Skeletal muscle satellite cell (primary cell): ENCODE measurements around the gene CIB1.

Experiments
- H3K27me3 ChIP-seq: 2 replicates; pipeline ENCODE4 v1.7.0; 2013; ENCODE audit warnings: low read length; ENCODE audit not compliant: control insufficient read depth, insufficient read depth
- H3K36me3 ChIP-seq: 2 replicates; pipeline ENCODE4 v1.7.0; 2013; ENCODE audit warnings: mild to moderate bottlenecking, control low read depth, low read length; ENCODE audit not compliant: insufficient read depth
- H3K4me1 ChIP-seq: 2 replicates; pipeline ENCODE4 v1.7.0; 2013; ENCODE audit warnings: low read length; ENCODE audit not compliant: control insufficient read depth, insufficient read depth
- H3K4me2 ChIP-seq: 2 replicates; pipeline ENCODE4 v1.7.0; 2013; ENCODE audit warnings: mild to moderate bottlenecking, low read length
- H3K4me3 ChIP-seq: 2 replicates; pipeline ENCODE4 v1.7.0; 2013; ENCODE audit warnings: low read length
- H3K9ac ChIP-seq: 2 replicates; pipeline ENCODE4 v1.7.0; 2013; ENCODE audit warnings: mild to moderate bottlenecking, low read depth, low read length, moderate library complexity
- H3K9me3 ChIP-seq: replicated peaks from 2 replicates; pipeline ENCODE4 v1.7.0; 2013; ENCODE audit warnings: mild to moderate bottlenecking, control low read depth, low read length

The CIB1 gene

GRCh38 chr15:90201944-90202375, 31.8 kb downstream of the CIB1 start:
- peaks cover 26% of the 10 kb centered on the region for H3K4me1 ChIP-seq
- peak overlapping the region; percentile 78 for H3K9ac ChIP-seq
- H3K4me2 ChIP-seq: peak overlapping the region; percentile 98
- peak overlapping the region; percentile 94 for H3K4me3 ChIP-seq
- H3K27me3 ChIP-seq: peaks cover 6% of the 10 kb centered on the region
- H3K9me3 ChIP-seq: no peaks in the 10 kb centered on the region
- H3K36me3 ChIP-seq: no peaks in the 10 kb centered on the region

- peaks cover 6% of the 10 kb centered on the region for H3K27me3 ChIP-seq
- H3K9ac ChIP-seq: peak within 1 kb of the TSS; percentile 78
- peak within 1 kb of the TSS; percentile 94 for H3K4me3 ChIP-seq
- H3K4me2 ChIP-seq: peak within 1 kb of the TSS; percentile 98
- H3K4me1 ChIP-seq: peaks cover 26% of the 10 kb centered on the region
- H3K9me3 ChIP-seq: no peaks in the 10 kb centered on the region
- H3K36me3 ChIP-seq: no peaks in the 10 kb centered on the region
These were observed 32.4 kb downstream of the CIB1 start, which contains the start of gene SEMA4B for GRCh38 chr15:90201130-90201943. TSS of gene SEMA4B (plus strand) at chr15:90201330. CDS start at chr15:90201579, 249 bp downstream.

GRCh38 chr15:90200534-90201129, 33.1 kb downstream of the CIB1 start:
- Histone ChIP-seq H3K4me2 (peak overlapping the region; percentile 98), H3K27me3 (peaks cover 6% of the 10 kb centered on the region), H3K36me3 (no peaks in the 10 kb centered on the region), H3K9me3 (no peaks in the 10 kb centered on the region), H3K4me1 (peaks cover 26% of the 10 kb centered on the region), H3K4me3 (peak overlapping the region; percentile 94), H3K9ac (peak overlapping the region; percentile 78)

DNA sequence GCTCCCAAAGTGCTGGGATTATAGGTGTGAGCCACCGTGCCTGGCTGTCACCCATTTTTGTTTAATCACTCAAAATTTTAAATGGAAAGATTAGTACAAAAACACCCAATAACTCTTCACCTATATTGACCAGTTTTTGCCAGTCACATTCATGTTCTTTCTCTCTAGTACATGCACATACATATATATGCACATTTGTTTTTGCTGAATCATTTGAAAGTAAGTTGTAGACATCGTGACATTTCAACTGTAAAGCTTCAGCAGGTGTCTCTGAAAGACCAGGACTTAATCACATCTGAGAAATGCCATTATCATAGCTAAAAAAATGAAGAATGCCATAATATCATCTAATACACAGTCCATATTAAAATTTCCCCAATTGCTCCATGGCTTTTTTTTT, 39.1 kb downstream of the CIB1 start:
- no peak overlapping the region for H3K9ac ChIP-seq
- no peaks in the 10 kb centered on the region for H3K36me3 ChIP-seq
- H3K27me3 ChIP-seq: no peaks in the 10 kb centered on the region
- no peak overlapping the region for H3K4me3 ChIP-seq
- no peaks in the 10 kb centered on the region for H3K9me3 ChIP-seq
- peaks cover 17% of the 10 kb centered on the region for H3K4me1 ChIP-seq
- no peak overlapping the region for H3K4me2 ChIP-seq

GRCh38 chr15:90192961-90193786, 40.6 kb downstream of the CIB1 start:
- Histone ChIP-seq H3K4me3 (no peak overlapping the region), H3K36me3 (no peaks in the 10 kb centered on the region), H3K9me3 (no peaks in the 10 kb centered on the region), H3K27me3 (no peaks in the 10 kb centered on the region), H3K4me1 (peaks cover 13% of the 10 kb centered on the region), H3K9ac (no peak overlapping the region), H3K4me2 (no peak overlapping the region)

GRCh38 chr15:90191794-90192509, 41.8 kb downstream of the CIB1 start:
- Histone ChIP-seq H3K9me3 (no peaks in the 10 kb centered on the region), H3K27me3 (no peaks in the 10 kb centered on the region), H3K4me3 (no peak overlapping the region)

DNA sequence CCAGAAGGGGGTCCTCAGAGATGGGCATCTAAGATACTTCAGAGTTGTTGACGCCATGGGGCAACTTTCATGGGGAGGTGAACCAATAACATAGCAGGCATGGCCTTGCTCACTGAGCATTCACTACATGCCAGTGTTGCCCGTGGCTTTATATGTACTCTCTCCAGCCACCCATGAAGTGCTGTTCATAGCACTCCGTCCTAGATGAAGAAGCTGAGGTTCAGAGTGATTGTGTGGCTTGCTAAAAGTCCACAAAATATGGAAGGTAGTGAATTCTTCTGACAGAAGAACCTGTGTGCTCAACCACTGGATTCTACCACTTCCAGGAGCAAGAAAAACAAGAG, 42.4 kb downstream of the CIB1 start:
- no peak overlapping the region for H3K9ac ChIP-seq
- H3K36me3 ChIP-seq: no peaks in the 10 kb centered on the region
- no peaks in the 10 kb centered on the region for H3K9me3 ChIP-seq
- no peak overlapping the region for H3K4me2 ChIP-seq
- no peak overlapping the region for H3K4me3 ChIP-seq
- H3K27me3 ChIP-seq: no peaks in the 10 kb centered on the region
- peaks cover 12% of the 10 kb centered on the region for H3K4me1 ChIP-seq

More at GRCh38 chr15:90191794-90192509, 41.8 kb downstream of the CIB1 start:
- H3K36me3 ChIP-seq: no peaks in the 10 kb centered on the region
- peaks cover 12% of the 10 kb centered on the region for H3K4me1 ChIP-seq
- no peak overlapping the region for H3K9ac ChIP-seq
- peak overlapping the region; percentile 17 for H3K4me2 ChIP-seq

DNA sequence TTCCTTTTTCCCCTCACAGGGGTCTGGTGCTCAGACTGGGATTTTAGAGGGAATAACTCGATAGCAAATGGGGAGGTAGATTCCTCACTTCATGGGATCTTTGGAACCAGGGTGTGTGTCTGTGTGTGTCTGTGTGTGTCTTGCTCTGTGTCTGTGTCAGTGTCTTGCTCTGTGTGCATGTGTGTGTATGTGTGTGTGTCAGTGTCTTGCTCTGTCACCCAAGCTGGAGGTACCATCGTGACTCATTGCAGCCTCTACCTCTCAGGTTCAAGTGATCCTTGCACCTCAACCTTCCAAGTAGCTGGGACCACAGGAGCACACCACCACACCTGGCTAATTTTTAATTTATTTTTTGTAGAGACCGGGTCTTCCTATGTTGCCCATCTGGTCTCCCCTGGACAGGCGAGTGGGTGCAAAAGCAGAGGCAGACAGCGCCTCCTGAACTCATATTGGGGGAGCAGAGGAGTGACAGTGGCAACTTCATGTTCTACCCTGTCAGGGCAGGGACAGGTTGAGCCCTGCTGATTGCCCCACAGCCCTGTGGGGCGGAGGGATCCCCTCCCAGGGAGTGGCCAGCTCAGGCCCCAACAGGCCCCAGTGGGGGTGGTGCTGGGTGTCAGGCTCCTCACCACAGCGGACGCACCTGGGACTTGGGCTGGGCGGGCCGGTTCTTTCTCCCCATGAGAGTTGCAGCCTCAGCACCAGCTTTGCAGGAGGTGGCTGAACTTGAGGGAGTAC, 43.0 kb downstream of the CIB1 start:
- Histone ChIP-seq H3K4me2 (no peak overlapping the region), H3K27me3 (no peaks in the 10 kb centered on the region), H3K9ac (no peak overlapping the region), H3K4me3 (no peak overlapping the region), H3K36me3 (no peaks in the 10 kb centered on the region), H3K9me3 (no peaks in the 10 kb centered on the region), H3K4me1 (peaks cover 12% of the 10 kb centered on the region)

- peaks cover 12% of the 10 kb centered on the region for H3K4me1 ChIP-seq
These were observed 43.8 kb downstream of the CIB1 start for GRCh38 chr15:90189781-90190467.

More at GRCh38 chr15:90189781-90190467, 43.8 kb downstream of the CIB1 start:
- Histone ChIP-seq H3K4me3 (no peak overlapping the region), H3K4me2 (no peak overlapping the region), H3K9me3 (no peaks in the 10 kb centered on the region), H3K9ac (no peak overlapping the region), H3K36me3 (no peaks in the 10 kb centered on the region), H3K27me3 (peaks cover 3% of the 10 kb centered on the region)
